HG03342 (cell line): ENCODE measurements around the gene ACR.

Source experiments
- ATAC-seq: cut with Tn5 transposase; IDR thresholded peaks from one replicate; pipeline ENCODE4 v1.9.1; 2021; ENCODE audit warnings: mild to moderate bottlenecking, moderate library complexity; ENCODE audit not compliant: unreplicated experiment

Gene ACR

DNA sequence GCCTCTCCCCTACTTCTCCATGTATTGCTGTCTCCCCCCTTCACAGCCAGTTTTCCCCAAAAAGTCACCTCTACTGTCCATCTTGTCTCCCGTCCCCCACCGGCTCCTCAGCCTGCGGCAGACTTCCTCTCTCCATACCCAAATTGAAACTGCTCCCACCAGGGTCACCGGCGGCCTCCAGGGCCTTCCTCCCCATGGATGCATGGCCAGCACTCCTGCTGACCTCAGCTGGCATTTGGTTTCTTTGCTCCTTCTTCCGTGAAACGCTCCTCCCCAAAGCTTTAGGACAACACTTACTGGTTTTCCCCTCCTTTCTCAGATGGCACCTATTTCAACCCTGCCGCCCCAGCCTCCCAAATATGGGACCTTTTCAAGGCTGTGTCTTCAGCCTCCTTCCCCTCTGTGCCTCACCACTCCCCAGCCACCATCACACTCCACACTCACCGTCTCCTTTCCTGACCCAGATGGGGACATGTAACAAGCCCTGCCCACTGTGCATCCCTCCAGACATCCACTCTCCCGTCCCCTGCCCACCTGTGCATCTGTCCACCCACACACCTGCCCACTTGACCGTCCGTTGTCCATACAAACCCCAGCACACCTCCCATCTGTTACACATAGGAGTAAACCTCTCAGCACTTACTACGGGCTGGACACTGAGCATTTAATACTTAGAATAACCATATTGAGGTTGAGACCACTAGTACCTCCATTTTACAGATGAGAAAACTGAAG lies 21.5 kb upstream of the ACR start:
- no peak for ATAC-seq

DNA sequence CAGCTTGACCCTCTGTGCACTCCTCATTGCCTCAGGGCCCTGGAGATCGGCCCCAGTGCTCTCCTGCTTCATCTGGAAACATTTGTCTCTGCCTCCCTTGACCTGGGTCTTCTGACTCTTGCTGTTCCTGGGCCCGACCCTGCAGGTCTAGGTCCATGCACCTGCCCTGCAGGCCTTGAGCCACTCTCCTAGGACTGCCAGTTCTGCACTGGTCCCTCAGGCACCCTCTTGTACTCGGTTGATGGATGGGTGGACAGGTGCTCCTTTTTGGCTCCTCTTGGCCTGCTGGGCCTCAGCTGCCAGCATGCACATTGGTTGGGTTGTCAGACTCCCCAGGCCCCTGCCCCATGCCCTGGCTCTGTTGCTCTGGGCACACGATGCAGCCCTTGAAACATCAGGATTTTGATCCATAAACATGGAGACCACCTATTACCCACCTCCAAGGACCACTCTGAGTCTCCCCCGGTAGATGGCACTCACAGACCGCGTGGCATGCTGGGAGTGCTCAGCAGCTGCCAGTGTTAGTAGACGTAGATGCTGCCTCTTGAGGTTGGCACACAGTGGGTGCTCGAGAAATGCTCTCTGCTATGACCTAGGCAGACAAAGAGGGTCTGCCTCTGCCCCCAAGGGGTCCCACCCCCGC lies 20.2 kb upstream of the ACR start:
- ATAC-seq = no peak

DNA sequence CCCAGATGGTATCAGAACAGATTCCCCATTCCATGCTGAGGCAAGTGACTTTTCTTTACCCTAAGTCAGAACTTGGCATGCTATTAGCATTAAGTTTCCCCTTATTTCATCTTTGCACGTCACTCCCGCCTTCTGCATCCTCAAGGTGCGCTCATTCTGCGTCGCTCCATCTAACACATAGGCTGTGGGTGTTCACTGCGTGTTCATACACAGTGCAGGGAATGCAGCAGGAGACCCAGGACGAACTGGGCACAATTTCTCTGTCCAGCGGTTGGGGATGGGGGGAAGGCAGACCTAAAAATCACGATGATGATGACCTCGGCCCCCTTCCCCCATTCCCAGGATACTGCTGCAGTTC lies 19.7 kb upstream of the ACR start:
- no peak for ATAC-seq

DNA sequence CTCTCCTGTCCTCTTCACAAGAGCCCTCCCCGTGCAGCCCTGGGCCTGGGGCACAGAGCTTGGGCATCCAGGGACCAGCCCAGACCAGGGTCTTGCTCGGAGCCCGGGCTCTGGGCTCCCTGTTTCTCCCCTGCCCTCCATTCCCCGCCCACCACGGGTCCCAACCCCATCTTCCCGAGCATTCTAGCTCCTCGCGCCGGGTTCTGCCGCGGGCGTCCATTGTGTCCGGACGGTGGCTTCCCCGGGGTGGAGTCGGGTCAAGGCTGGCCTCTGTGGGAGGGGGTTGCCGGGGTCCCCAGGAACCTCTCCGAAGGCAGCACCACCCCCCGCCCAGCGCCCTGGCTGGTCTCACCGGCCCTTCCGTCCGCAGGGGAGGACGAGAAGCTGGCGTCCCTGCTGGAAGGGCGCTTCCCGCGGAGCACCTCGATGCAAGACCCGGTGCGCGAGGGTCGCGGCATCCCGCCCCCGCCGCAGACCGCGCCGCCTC lies 18.1 kb upstream of the ACR start:
- no peak for ATAC-seq

DNA sequence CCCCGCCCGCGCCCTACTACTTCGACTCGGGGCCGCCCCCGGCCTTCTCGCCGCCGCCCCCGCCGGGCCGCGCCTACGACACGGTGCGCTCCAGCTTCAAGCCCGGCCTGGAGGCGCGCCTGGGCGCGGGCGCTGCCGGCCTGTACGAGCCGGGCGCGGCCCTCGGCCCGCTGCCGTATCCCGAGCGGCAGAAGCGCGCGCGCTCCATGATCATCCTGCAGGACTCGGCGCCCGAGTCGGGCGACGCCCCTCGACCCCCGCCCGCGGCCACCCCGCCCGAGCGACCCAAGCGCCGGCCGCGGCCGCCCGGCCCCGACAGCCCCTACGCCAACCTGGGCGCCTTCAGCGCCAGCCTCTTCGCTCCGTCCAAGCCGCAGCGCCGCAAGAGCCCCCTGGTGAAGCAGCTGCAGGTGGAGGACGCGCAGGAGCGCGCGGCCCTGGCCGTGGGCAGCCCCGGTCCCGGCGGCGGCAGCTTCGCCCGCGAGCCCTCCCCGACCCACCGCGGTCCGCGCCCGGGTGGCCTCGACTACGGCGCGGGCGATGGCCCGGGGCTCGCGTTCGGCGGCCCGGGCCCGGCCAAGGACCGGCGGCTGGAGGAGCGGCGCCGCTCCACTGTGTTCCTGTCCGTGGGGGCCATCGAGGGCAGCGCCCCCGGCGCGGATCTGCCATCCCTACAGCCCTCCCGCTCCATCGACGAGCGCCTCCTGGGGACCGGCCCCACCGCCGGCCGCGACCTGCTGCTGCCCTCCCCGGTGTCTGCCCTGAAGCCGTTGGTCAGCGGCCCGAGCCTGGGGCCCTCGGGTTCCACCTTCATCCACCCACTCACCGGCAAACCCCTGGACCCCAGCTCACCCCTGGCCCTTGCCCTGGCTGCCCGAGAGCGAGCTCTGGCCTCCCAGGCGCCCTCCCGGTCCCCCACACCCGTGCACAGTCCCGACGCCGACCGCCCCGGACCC lies 17.4 kb upstream of the ACR start:
- no peak for ATAC-seq

DNA sequence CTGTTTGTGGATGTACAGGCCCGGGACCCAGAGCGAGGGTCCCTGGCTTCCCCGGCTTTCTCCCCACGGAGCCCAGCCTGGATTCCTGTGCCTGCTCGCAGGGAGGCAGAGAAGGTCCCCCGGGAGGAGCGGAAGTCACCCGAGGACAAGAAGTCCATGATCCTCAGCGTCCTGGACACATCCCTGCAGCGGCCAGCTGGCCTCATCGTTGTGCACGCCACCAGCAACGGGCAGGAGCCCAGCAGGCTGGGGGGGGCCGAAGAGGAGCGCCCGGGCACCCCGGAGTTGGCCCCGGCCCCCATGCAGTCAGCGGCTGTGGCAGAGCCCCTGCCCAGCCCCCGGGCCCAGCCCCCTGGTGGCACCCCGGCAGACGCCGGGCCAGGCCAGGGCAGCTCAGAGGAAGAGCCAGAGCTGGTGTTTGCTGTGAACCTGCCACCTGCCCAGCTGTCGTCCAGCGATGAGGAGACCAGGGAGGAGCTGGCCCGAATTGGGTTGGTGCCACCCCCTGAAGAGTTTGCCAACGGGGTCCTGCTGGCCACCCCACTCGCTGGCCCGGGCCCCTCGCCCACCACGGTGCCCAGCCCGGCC lies 16.7 kb upstream of the ACR start:
- ATAC-seq = no peak

DNA sequence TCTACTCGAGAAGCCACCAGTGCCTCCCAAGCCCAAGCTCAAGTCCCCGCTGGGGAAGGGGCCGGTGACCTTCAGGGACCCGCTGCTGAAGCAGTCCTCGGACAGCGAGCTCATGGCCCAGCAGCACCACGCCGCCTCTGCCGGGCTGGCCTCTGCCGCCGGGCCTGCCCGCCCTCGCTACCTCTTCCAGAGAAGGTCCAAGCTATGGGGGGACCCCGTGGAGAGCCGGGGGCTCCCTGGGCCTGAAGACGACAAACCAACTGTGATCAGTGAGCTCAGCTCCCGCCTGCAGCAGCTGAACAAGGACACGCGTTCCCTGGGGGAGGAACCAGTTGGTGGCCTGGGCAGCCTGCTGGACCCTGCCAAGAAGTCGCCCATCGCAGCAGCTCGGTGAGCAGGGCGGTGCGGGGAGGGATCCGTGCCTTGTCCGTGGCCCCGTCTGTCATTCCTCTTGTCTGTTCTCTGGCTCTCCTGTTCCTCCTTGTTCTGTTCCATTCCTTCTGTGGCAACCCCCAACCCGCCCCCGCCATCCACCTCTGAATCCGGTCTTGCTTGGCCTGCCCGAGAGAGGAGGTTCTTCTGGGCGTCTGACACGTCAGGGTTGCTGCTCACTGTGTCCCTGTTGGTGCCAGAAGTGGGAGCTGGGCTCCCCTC lies 15.8 kb upstream of the ACR start:
- no peak for ATAC-seq

DNA sequence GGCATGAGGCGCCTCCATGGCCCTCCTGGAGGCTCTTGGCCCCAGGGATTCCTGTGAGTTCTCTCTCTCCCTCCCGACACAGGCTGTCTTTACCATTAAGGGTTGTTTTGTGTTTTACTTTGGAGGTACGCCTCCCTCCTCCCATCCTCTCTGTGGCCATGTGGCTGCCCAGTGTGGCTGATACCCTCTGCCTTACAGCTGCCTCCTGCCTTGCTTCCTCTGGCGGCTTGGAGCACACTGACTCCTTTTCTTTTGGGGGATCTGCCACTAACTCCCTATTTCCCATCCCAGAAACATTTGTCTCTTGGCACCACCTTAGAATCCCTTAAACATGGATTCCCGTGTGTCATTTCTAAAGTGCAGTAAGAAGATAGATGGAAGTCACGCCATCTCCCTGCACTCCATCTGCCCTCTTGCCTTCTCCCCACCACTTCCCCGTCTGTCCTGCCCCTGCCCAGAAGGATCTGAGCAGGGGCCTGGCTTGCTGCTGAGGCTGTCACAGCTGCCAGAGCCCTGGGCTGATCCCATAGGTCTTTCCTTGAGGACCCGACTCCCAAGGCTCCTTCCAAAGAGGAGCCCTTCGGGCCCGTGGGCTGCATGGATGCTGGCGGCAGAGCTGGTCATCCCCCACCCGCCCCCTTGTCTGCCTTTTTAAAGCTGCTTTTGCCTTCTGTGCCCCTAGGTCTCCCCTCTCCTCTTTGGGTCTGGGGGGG lies 15.1 kb upstream of the ACR start:
- ATAC-seq = no peak

DNA sequence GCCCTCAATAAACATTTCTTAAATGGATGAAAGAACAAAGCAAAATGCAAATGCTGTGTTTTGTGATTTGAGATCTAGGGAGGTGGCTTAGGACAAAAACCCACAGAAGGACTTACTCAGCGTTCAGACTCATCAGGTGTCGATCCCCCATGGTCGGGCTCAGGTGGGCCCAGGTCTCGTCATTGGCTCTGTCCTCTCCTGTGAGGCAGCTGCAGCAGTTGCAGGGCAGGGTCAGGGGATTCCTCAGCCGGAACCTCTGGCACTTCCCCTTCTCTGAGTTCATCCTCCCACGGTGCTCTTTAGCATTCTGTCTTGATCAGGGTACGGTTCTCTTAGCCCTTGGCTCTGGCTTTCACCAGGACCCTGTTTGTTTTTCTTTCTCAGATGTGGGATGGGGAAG lies 14.0 kb upstream of the ACR start:
- ATAC-seq = no peak

DNA sequence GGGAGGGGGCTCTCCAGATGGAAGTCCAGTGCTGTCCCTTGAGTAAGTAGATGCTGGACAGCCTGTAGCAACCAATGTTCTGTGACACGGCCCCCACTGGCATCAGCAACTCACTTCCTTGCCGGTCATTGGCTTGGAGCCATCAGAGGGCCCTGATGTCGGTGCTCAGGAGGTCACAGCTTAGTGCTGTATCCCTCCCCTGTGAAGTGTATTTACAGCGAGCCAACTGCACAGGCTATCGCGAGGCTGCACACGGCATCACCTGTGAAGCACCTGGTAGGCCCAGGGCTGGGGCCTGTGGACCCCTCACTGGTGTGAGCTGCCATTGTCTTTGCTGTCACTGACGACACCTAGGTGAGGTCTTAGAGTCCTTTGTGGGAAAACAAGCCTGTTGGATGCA lies 13.4 kb upstream of the ACR start:
- ATAC-seq = no peak

DNA sequence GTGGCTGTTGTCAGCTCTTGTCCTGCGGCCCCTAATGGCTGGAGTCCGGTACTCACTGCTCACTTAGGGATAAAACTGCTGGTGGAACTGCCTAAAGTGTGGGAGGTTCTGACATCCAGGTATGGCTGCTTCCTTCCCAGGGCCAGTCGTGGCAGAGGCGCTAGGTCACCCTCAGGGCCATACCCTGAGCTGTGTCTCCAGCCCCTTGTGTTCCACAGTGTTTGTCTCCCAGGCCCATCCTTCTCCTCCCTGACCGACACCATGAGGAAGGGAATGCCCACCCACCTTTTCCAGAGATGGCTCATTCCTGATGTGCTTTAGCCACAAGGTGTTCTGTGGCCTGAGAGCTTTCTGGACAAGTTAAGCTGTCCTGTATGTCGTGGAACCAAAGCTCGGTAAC lies 12.4 kb upstream of the ACR start:
- no peak for ATAC-seq

DNA sequence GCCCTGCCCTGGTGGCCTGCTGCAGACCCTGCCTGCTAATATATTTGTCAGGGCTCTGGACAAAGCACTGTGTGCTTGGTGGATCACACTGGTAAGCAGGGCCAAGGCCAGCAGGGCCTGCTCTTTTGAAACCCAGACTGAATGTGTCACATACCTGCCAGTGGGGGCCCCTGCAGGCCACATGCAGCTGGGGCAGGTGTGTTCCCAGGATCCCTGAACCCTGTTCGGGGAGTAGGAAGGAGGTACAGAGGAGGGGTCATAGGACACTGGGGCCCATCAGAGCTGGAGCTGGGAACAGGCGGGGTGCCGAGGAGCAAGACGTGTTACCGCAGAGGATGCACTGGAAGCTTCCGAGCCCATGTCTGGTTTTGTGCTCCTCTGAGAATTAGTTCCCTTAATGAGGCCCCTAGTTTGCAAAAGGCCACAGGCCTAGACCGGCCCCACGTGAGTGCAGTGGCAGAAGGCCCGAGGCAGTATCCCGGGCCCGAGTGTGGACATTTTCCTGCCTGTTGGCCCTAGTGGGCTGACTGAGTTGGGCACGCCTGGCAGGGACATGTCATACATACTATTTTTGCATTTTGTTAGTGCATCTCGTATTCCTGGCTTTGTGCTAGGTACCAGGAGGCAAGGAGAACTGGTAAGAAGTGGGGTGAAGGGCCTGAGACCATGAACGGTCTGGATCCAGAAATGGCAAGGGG lies 11.2 kb upstream of the ACR start:
- ATAC-seq = no peak

DNA sequence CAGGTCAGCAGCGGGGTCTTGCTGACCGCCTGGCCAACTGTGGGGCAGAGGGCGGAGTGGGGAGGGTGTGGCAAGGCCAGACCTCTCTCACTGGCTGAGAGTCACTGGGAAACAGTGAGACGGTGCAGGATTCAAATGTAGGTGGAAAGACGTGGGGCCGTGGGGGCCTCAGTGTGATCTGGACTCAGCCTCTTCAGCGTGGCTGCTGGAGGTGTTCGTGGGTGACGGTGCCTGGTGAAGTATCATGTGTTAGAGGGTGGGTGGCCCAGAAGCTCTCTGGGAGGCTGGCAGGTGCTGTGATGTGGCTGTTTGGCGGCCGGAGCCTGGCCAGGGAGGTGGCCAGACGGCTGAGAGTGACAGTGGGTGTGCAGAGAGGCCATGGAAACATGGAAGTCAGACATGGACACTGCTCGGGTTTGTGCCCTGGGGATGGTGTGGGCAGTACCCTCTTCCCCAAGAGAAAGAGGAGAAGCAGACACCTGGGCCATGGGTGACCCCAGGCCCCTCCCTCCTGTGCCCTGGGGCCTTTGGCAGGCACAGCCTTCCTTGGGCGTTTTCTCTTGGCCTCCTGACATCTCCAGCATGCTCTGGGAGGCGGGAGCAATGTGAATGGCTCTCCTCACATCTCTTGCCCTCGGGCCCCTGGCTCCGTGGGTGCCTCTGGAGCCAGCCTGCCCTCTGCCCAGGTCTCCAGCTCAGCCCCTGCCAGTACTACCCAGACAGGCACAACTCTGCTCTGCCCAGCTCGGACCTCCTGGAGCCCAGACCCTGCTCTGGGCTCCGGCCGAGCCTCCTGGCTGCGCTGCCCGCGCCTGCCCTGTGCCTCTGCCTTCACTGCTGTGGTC lies 10.1 kb upstream of the ACR start:
- ATAC-seq = no peak

DNA sequence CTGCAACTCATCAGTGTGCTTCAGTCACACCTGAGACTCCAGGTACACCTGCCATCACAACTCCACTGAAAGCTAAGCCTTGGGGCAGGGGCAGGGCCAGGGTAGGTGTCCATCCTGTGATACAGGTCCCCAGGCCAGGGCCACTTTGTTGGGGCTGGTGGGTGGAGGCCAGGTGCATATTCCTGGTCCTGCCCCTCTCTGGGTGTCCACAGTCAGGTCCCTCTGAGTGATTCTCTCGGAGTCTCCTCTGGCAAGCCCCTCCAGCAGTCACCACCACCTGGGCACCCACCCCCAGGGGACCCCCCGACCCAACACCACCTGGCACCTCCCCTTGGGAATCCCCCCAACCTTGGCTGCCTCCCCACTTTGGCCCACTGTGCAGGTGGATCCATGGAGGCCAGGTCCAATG lies 9.5 kb upstream of the ACR start:
- ATAC-seq = no peak

DNA sequence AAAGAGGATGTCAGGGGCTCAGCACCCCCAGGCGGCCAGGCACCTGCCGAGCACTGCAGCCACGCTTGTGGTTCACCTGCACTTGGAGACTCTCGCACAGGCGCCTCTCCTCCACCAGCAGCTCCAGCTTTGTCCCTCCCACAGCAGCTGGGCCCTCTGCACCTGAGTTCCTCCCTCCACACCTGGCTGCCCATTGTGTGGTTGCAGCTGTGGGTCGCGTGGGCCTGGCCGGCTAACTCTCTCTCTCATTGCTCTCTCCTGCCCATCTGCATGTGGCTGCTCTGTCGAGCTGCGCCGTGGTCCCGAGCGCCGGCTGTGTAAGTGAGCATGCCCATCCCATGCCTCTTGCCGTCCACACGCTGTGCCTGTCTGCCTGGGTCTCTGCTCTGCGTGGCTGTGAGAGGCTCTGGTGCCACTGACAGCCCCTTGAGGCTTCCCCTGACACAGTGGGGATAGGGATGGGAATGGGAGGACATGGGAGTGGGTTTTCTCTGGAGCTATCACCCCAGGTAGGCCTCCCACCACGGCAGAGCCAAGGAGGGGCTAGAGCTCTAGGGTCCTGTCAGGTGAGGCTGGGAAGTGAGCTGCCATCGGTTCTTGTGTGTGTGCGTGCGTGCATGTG lies 8.5 kb upstream of the ACR start:
- no peak for ATAC-seq

DNA sequence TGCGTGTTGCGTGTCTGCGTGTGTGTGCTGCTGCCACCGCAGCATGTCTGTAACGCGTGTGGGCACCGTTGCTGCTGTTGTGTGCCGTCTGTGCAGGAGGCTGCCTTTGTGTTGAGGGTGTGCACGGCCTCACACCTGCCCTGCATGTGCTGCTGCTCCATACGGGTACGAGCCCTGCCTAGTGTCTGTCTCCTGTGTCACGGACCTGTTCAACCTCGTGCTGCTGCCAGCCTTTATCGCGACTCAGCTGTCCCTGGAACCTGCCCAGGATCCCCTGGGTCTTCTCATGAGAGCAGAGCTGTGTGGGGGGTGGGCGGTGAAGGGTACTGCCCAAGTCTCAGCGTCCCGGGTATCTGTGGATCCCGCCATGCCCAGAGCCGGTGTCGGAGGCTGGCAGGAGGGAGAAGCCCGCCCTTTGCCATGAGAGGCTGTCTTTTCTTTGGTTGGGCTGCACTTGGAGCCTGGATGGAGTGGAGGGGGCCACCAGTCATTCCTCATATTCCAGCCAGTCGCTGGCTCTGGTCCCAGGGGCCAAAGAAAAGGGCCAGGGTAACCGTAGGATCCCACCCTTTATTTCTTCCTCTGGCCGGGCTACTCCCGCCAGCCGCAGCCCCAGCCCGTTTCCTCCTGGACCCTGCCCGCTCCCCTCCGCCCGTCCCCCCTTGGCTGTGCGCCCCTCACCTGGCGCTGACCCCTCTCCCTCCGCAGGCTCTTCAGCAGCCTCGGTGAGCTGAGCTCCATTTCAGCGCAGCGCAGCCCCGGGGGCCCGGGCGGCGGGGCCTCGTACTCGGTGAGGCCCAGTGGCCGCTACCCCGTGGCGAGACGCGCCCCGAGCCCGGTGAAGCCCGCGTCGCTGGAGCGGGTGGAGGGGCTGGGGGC lies 7.8 kb upstream of the ACR start:
- ATAC-seq = no peak

DNA sequence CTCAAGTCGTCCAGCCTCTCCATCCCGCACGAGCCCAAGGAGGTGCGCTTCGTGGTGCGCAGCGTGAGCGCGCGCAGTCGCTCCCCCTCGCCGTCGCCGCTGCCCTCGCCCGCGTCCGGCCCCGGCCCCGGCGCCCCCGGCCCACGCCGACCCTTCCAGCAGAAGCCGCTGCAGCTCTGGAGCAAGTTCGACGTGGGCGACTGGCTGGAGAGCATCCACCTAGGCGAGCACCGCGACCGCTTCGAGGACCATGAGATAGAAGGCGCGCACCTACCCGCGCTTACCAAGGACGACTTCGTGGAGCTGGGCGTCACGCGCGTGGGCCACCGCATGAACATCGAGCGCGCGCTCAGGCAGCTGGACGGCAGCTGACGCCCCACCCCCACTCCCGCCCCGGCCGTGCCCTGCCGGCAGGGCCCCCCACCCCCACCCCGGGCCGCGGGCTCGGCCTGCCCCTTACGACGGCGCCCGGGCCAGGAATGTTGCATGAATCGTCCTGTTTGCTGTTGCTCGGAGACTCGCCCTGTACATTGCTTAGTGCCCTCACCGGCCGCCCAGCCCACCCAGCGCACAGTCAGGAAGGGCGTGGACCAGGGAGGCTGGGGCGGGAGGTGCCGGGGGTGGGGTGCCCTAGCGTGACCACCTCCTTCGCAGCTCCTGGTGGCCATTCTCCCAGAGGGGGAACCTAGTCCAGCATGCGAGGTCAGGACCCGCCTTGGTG lies 6.9 kb upstream of the ACR start:
- no peak for ATAC-seq
